Measurements from ENCODE around the gene KRTAP4-12. TPM values are rescaled to one million over a fixed set of nuclear protein-coding genes. Genes with fewer than 3 reads are reported as not detected.

The KRTAP4-12 gene
- not detected in 2 replicates for total RNA-seq

DNA sequence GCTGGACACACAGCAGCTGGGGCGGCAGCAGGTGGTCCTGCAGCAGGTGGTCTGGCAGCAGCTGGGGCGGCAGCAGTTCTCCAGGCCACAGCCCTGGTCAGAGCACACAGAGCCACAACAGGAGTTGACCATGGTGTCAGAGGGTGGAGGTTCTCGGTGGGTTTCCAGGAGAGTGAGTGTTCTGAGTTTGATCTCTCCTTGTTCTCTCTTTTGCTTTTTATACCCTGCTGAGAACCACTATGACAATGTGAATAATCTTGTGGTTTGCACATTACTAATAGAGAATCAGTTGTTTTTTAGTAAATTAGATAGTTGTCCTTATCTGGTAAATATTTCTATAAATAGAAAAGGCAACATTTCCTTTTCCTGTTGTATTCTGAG is at the start of gene KRTAP4-12:
TSS of gene KRTAP4-12 (minus strand) at position 192 of the 381 bp plus-strand sequence. CDS start at position 132, 60 bp downstream.

DNA sequence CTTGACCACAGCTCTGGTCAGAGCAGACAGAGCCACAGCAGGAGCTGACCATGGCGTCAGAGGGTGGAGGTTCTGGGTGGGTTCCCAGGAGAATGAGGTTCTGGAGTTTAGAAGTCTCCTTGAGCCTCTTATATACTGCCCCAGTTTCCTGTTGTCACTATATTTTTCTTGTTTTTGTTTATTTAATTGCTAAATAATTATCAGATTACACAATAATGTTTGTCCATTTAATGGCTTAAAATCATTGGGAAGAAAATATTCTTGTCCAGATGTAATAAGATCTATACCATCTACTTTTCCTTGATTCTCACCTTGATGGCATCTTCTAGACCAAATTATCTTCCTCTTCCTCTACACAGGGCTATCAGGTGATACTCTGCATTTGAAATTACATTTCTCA is 44.1 kb upstream of the KRTAP4-12 start, which contains the start of gene KRTAP4-3:
TSS of gene KRTAP4-3 (minus strand) at position 101 of the 400 bp plus-strand sequence. CDS start at position 52, 49 bp downstream.

DNA sequence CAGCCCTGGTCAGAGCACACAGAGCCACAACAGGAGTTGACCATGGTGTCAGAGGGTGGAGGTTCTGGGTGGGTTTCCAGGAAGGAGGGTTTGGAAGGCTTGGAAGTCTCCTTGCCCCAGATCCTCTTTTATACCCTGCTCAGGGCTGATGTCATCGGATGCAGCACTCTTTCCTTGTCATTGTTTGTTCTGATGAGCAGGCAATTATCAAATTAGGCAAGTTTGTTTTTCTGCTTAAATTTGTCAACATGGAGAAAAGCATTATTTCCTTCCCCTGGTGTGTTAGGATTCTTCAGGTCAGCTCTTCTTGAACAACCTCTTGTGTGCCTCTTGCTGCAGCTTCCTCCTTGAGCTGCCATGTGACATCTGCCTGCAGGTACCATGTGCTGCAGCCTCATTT is 36.7 kb upstream of the KRTAP4-12 start, which contains the start of gene KRTAP4-4:
TSS of gene KRTAP4-4 (minus strand) at position 101 of the 400 bp plus-strand sequence. CDS start at position 44, 57 bp downstream.

DNA sequence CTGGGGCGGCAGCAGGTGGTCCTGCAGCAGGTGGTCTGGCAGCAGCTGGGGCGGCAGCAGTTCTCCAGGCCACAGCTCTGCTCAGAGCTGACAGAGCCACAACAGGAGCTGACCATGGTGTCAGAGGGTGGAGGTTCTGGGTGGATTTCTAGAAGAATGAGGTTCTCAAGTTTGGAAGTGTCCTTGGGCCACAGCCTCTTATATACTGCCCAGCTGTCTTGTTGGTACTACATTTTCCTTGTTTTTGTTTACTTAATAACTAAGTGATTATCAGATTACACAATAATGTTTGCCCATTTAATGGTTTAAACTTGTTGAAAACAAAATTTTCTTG is 25.6 kb upstream of the KRTAP4-12 start, which contains the start of gene KRTAP4-5:
TSS of gene KRTAP4-5 (minus strand) at position 174 of the 334 bp plus-strand sequence. CDS start at position 116, 58 bp downstream.

DNA sequence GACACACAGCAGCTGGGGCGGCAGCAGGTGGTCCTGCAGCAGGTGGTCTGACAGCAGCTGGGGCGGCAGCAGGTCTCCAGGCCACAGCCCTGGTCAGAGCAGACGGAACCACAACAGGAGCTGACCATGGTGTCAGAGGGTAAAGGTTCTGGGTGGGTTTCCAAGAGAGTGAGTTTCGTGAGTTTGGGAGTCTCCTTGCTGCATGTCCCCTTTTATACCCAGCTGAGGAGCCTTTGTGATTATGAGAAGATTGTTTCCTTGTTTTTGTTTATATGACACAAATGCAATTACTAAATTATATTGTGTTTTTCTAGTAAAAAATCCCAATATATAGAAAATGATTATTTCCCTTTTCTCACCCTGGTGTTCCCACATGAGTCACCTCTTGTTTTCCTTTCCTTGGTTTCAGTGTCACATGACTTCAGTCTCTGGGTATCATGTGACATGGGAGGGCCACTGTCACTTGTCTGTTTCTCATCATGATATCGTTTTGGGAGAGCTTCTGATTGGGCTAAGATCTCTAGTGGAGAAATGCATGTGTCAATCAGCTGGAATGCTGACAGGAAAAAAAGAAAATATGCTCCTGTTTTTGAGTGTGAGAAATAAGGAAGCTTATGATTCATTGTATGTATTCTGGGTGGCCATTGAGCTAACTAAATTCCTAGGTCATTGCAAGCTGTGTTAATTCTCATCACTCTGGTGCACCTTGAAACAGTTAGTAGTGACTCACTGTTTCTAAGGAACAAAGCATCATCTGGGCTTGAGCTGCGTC is 16.6 kb upstream of the KRTAP4-12 start, which contains the start of gene KRTAP4-6:
TSS of gene KRTAP4-6 (minus strand) at position 185 of the 772 bp plus-strand sequence. CDS start at position 128, 57 bp downstream.

DNA sequence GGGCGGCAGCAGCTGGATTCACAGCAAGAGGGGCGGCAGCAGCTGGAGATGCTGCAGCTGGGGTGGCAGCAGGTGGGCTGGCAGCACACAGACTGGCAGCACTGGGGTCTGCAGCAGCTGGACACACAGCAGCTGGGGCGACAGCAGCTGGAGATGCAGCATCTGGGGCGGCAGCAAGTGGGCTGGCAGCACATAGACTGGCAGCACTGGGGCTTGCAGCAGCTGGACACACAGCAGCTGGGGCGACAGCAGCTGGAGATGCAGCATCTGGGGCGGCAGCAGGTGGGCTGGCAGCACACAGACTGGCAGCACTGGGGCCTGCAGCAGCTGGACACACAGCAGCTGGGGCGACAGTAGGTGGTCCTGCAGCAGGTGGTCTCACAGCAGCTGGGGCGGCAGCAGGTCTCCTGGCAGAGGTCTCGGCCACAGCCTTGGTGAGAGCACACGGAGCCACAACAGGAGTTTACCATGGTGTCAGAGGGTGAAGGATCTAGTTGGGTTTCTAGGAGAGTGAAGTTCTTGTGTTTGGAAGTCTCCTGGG is 6.1 kb downstream of the KRTAP4-12 start, which contains the start of gene KRTAP4-11:
TSS of gene KRTAP4-11 (minus strand) at position 528 of the 541 bp plus-strand sequence. CDS start at position 470, 58 bp downstream.

DNA sequence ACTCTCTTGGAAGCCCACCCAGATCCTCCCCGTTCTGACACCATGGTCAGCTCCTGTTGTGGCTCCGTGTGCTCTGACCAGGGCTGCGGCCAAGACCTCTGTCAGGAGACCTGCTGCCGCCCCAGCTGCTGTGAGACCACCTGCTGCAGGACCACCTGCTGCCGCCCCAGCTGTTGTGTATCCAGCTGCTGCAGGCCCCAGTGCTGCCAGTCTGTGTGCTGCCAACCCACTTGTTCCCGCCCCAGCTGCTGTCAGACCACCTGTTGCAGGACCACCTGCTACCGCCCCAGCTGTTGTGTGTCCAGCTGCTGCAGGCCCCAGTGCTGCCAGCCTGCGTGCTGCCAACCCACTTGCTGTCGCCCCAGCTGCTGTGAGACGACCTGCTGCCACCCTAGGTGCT is 18.6 kb downstream of the KRTAP4-12 start, which contains the start of gene KRTAP4-9:
TSS of gene KRTAP4-9 (plus strand) at position 43 of the 400 bp plus-strand sequence. CDS start at position 43, 0 bp downstream.

DNA sequence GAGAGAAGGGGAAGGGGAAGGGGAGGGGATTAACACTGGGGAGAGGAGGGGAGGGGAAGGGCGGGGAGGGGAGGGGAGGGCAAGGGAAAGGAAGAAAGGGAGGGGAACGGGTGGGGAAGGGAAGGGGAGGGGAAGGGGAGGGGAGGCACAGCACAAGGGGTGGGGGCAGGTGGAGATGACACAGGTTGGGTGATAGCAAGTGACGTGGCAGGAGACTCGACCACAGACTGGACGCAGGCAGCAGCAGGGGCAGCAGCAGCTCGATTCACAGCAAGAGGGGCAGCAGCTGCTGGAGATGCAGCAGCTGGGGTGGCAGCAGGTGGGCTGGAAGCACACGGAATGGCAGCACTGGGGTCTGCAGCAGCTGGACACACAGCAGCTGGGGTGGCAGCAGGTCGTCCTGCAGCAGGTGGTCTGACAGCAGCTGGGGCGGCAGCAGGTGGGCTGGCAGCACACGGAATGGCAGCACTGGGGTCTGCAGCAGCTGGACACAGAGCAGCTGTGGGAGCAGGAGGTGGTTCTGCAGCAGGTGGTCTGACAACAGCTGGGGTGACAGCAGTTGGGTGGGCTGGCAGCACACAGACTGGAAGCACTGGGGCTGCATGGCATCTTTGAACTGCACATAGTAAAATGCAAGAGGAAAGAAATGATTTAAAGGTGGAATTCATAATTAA is 22.3 kb downstream of the KRTAP4-12 start, which contains the start of gene KRTAP4-16:
TSS of gene KRTAP4-16 (minus strand) at position 624 of the 674 bp plus-strand sequence. CDS start at position 624, 0 bp downstream.

DNA sequence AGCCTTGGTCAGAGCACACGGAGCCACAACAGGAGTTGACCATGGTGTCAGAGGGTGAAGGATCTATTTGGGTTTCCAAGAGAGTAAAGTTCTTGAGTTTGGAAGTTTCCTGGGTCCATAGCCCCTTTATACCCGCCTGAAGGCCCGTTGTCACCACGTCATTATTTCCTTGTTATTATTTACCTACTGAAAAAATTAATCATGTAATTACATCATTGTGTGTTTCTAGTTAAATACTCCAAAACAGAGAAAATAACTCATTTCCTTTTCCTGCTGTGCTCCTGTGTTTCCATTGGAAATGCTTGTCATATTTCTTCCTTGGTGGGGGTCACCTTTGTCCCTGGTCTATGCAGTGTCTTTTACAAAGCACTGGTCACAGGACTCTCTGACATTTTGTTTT is 25.9 kb downstream of the KRTAP4-12 start, which contains the start of gene KRTAP4-8:
TSS of gene KRTAP4-8 (minus strand) at position 101 of the 400 bp plus-strand sequence. CDS start at position 43, 58 bp downstream.

DNA sequence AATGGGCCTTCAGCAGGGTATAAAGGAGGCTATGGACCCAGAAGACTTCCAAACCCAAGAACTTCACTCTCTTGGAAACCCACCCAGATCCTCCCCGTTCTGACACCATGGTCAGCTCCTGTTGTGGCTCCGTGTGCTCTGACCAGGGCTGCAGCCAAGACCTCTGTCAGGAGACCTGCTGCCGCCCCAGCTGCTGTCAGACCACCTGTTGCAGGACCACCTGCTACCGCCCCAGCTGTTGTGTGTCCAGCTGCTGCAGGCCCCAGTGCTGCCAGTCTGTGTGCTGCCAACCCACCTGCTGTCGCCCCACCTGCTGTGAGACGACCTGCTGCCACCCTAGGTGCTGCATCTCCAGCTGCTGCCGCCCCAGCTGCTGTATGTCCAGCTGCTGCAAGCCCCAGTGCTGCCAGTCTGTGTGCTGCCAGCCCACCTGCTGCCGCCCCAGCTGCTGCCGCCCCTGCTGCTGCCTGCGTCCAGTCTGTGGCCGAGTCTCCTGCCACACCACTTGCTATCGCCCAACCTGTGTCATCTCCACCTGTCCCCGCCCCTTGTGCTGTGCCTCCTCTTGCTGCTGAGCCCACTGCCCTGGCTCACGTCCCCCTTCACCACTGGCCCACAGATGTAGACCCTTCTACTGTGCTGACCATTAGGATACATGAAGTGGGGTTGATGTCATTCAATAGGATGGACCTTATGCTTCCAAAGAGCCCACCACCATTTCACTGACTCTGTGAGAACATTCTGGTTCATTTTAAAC is 39.7 kb downstream of the KRTAP4-12 start, which contains the start of gene KRTAP4-7:
TSS of gene KRTAP4-7 (plus strand) at position 51 of the 757 bp plus-strand sequence. CDS start at position 108, 57 bp downstream.

Other genes with a start within 250 kb of the KRTAP4-12 start
- under 0.01 TPM in 1 of 2 replicates, not detected in the other for gene KRT20, start 238.9 kb downstream of the KRTAP4-12 start, total RNA-seq
- 0.76 TPM in 1 of 2 replicates, not detected in the other for gene KRT23, start 186.5 kb downstream of the KRTAP4-12 start, total RNA-seq
- gene KRT39, start 157.2 kb downstream of the KRTAP4-12 start, total RNA-seq = not detected in 2 replicates
- not detected in 2 replicates for gene KRT40, start 139.9 kb downstream of the KRTAP4-12 start, total RNA-seq
- not detected in 2 replicates for gene KRTAP3-3, start 130.0 kb downstream of the KRTAP4-12 start, total RNA-seq
- not detected in 2 replicates for gene KRTAP3-2, start 124.3 kb downstream of the KRTAP4-12 start, total RNA-seq
- gene KRTAP3-1, start 115.1 kb downstream of the KRTAP4-12 start, total RNA-seq = not detected in 2 replicates
- not detected in 2 replicates for gene KRTAP1-5, start 97.0 kb downstream of the KRTAP4-12 start, total RNA-seq
- not detected in 2 replicates for gene KRTAP1-4, start 94.0 kb downstream of the KRTAP4-12 start, total RNA-seq
- not detected in 2 replicates for gene KRTAP1-3, start 89.3 kb downstream of the KRTAP4-12 start, total RNA-seq
- gene KRTAP1-1, start 82.7 kb downstream of the KRTAP4-12 start, total RNA-seq = not detected in 2 replicates
- not detected in 2 replicates for gene KRTAP2-1, start 76.9 kb downstream of the KRTAP4-12 start, total RNA-seq
- not detected in 2 replicates for gene KRTAP2-2, start 69.0 kb downstream of the KRTAP4-12 start, total RNA-seq
- gene KRTAP2-3, start 64.1 kb downstream of the KRTAP4-12 start, total RNA-seq = 0.13 and 2.6 TPM in 2 replicates
- not detected in 2 replicates for gene KRTAP2-4, start 58.3 kb downstream of the KRTAP4-12 start, total RNA-seq
- gene KRTAP4-7, start 40.0 kb downstream of the KRTAP4-12 start, total RNA-seq = not detected in 2 replicates
- not detected in 2 replicates for gene KRTAP4-8, start 26.0 kb downstream of the KRTAP4-12 start, total RNA-seq
- not detected in 2 replicates for gene KRTAP4-16, start 22.0 kb downstream of the KRTAP4-12 start, total RNA-seq
- not detected in 2 replicates for gene KRTAP4-9, start 18.8 kb downstream of the KRTAP4-12 start, total RNA-seq
- not detected in 2 replicates for gene KRTAP4-11, start 5.8 kb downstream of the KRTAP4-12 start, total RNA-seq
- not detected in 2 replicates for gene KRTAP4-6, start 16.4 kb upstream of the KRTAP4-12 start, total RNA-seq
- gene KRTAP4-5, start 25.6 kb upstream of the KRTAP4-12 start, total RNA-seq = not detected in 2 replicates
- gene KRTAP4-4, start 36.6 kb upstream of the KRTAP4-12 start, total RNA-seq = not detected in 2 replicates
- not detected in 2 replicates for gene KRTAP4-3, start 44.0 kb upstream of the KRTAP4-12 start, total RNA-seq
- gene KRTAP4-2, start 54.0 kb upstream of the KRTAP4-12 start, total RNA-seq = not detected in 2 replicates
- not detected in 2 replicates for gene KRTAP4-1, start 60.7 kb upstream of the KRTAP4-12 start, total RNA-seq
- not detected in 2 replicates for gene KRTAP9-1, start 65.7 kb upstream of the KRTAP4-12 start, total RNA-seq
- gene KRTAP9-2, start 102.5 kb upstream of the KRTAP4-12 start, total RNA-seq = not detected in 2 replicates
- gene KRTAP9-3, start 108.3 kb upstream of the KRTAP4-12 start, total RNA-seq = not detected in 2 replicates
- not detected in 2 replicates for gene KRTAP9-8, start 113.8 kb upstream of the KRTAP4-12 start, total RNA-seq
- not detected in 2 replicates for gene KRTAP9-4, start 125.5 kb upstream of the KRTAP4-12 start, total RNA-seq
- gene KRTAP9-9, start 131.2 kb upstream of the KRTAP4-12 start, total RNA-seq = not detected in 2 replicates
- gene KRTAP9-6, start 141.2 kb upstream of the KRTAP4-12 start, total RNA-seq = not detected in 2 replicates
- not detected in 2 replicates for gene KRTAP9-7, start 151.5 kb upstream of the KRTAP4-12 start, total RNA-seq
- not detected in 2 replicates for gene KRTAP29-1, start 178.7 kb upstream of the KRTAP4-12 start, total RNA-seq
- not detected in 2 replicates for gene KRTAP16-1, start 185.1 kb upstream of the KRTAP4-12 start, total RNA-seq
- 0.33 and 0.63 TPM in 2 replicates for gene KRTAP17-1, start 191.5 kb upstream of the KRTAP4-12 start, total RNA-seq
- gene KRT33A, start 226.6 kb upstream of the KRTAP4-12 start, total RNA-seq = not detected in 2 replicates
- gene KRT33B, start 245.6 kb upstream of the KRTAP4-12 start, total RNA-seq = not detected in 2 replicates